Effector memory CD8-positive, alpha-beta T cell (primary cell): ENCODE results near the gene MARCKSL1.
"Not testable (repeated sequence)": the region's sequence is repeated elsewhere in the genome, so short reads cannot be mapped to it uniquely, and the experiment has no call there.

Source experiments
- ATAC-seq: fragments of 150-1000 bp; cut with Tn5 transposase; replicated peaks from 2 replicates; pipeline ENCODE4 v1.10.0; 2021; ENCODE audit warnings: mild to moderate bottlenecking, moderate library complexity
- DNase-seq, 3 experiments: peaks; one replicate each; pipeline ENCODE4 v3.0.0; 2021
- H3K27ac Mint-ChIP-seq, 2 donors: one replicate each; pipeline ENCODE4 v1.8.0; 2022; ENCODE audit warnings: mild to moderate bottlenecking in 2 of 2, mixed read lengths in 2 of 2, moderate library complexity in 2 of 2
- H3K27me3 Mint-ChIP-seq, 2 donors: one replicate each; pipeline ENCODE4 v1.8.0; 2022; ENCODE audit warnings: mixed read lengths in 2 of 2
- H3K36me3 Mint-ChIP-seq: one replicate; pipeline ENCODE4 v1.8.0; 2022; ENCODE audit warnings: mild to moderate bottlenecking, moderate library complexity, mixed read lengths; ENCODE audit not compliant: insufficient read depth
- H3K4me1 Mint-ChIP-seq, 2 donors: one replicate each; pipeline ENCODE4 v1.8.0; 2022; ENCODE audit warnings: low read depth in 2 of 2, mixed read lengths in 2 of 2
- H3K4me3 Mint-ChIP-seq, 2 donors: one replicate each; pipeline ENCODE4 v1.8.0; 2022; ENCODE audit warnings: mild to moderate bottlenecking in 2 of 2, mixed read lengths in 2 of 2, moderate library complexity in 2 of 2
- H3K9me3 Mint-ChIP-seq, 2 donors: one replicate each; pipeline ENCODE4 v1.8.0; 2022; ENCODE audit warnings: mixed read lengths in 2 of 2

Gene MARCKSL1

GRCh38 chr1:32311709-32312393 lies 24.2 kb downstream of the MARCKSL1 start:
- Mint-ChIP-seq H3K36me3 (peaks cover 14% of the 10 kb centered on the region), H3K4me1 (peaks cover 30 to 62% of the 10 kb centered on the region in 2 donors), H3K9me3 (no peaks in the 10 kb centered on the region), H3K4me3 (no peak overlapping the region), H3K27me3 (no peaks in the 10 kb centered on the region), H3K27ac (peak overlapping the region in 1 of 2 donors; percentile 85)
- ATAC-seq (no peak), DNase-seq (no peak)

- DNase-seq (no peak), ATAC-seq (no peak)
- Mint-ChIP-seq H3K27me3 (no peaks in the 10 kb centered on the region), H3K36me3 (peaks cover 24% of the 10 kb centered on the region), H3K27ac (peak overlapping the region; percentile 3 to 85), H3K4me3 (no peak overlapping the region), H3K4me1 (peaks cover 31 to 61% of the 10 kb centered on the region in 2 donors), H3K9me3 (no peaks in the 10 kb centered on the region)
These were observed 26.1 kb downstream of the MARCKSL1 start for GRCh38 chr1:32309960-32310359.

- Mint-ChIP-seq H3K27me3 (no peaks in the 10 kb centered on the region), H3K4me3 (peak overlapping the region in 1 of 2 donors; percentile 46), H3K9me3 (no peaks in the 10 kb centered on the region), H3K36me3 (peaks cover 45% of the 10 kb centered on the region), H3K27ac (peak overlapping the region; percentile 21 to 36), H3K4me1 (peaks cover 32 to 67% of the 10 kb centered on the region in 2 donors)
- no peak for ATAC-seq
- no peak for DNase-seq
These were observed 28.7 kb downstream of the MARCKSL1 start for GRCh38 chr1:32307324-32307723.

- ATAC-seq (no peak), DNase-seq (no peak)
- no peak overlapping the region for H3K27ac Mint-ChIP-seq
- H3K4me3 Mint-ChIP-seq: no peak overlapping the region
- H3K36me3 Mint-ChIP-seq: peaks cover 50% of the 10 kb centered on the region
- H3K9me3 Mint-ChIP-seq: no peaks in the 10 kb centered on the region
- H3K27me3 Mint-ChIP-seq: no peaks in the 10 kb centered on the region
- peaks cover 31 to 58% of the 10 kb centered on the region in 2 donors for H3K4me1 Mint-ChIP-seq
These were observed 30.7 kb downstream of the MARCKSL1 start for GRCh38 chr1:32305310-32305709.

GRCh38 chr1:32303997-32304622 lies 31.9 kb downstream of the MARCKSL1 start:
- Mint-ChIP-seq H3K27me3 (no peaks in the 10 kb centered on the region), H3K27ac (peak overlapping the region; percentile 1 to 17), H3K9me3 (no peaks in the 10 kb centered on the region), H3K4me3 (no peak overlapping the region), H3K36me3 (peaks cover 55% of the 10 kb centered on the region), H3K4me1 (peaks cover 35 to 61% of the 10 kb centered on the region in 2 donors)
- ATAC-seq (no peak), DNase-seq (no peak)

- DNase-seq (no peak), ATAC-seq (no peak)
- H3K9me3 Mint-ChIP-seq: no peaks in the 10 kb centered on the region
- peaks cover 58% of the 10 kb centered on the region for H3K36me3 Mint-ChIP-seq
- no peak overlapping the region for H3K4me3 Mint-ChIP-seq
- H3K4me1 Mint-ChIP-seq: peaks cover 34 to 59% of the 10 kb centered on the region in 2 donors
- H3K27me3 Mint-ChIP-seq: no peaks in the 10 kb centered on the region
- peak overlapping the region; percentile 1 to 17 for H3K27ac Mint-ChIP-seq
These were observed 32.7 kb downstream of the MARCKSL1 start for GRCh38 chr1:32303358-32303757.

GRCh38 chr1:32299327-32299726 lies 36.7 kb downstream of the MARCKSL1 start:
- no peaks in the 10 kb centered on the region for H3K9me3 Mint-ChIP-seq
- H3K4me1 Mint-ChIP-seq: peaks cover 45 to 64% of the 10 kb centered on the region in 2 donors
- no peak overlapping the region for H3K4me3 Mint-ChIP-seq

GRCh38 chr1:32298211-32298610 lies 37.8 kb downstream of the MARCKSL1 start:
- Mint-ChIP-seq H3K4me1 (peaks cover 44 to 53% of the 10 kb centered on the region in 2 donors), H3K36me3 (peaks cover 43% of the 10 kb centered on the region), H3K27ac (peak overlapping the region; percentile 23 to 49)
- H3K9me3 Mint-ChIP-seq, H3K4me3 Mint-ChIP-seq, H3K27me3 Mint-ChIP-seq, ATAC-seq, DNase-seq: not testable (repeated sequence)

More at GRCh38 chr1:32299327-32299726, 36.7 kb downstream of the MARCKSL1 start:
- no peaks in the 10 kb centered on the region for H3K27me3 Mint-ChIP-seq
- DNase-seq (no peak), ATAC-seq (no peak)
- peaks cover 49% of the 10 kb centered on the region for H3K36me3 Mint-ChIP-seq
- H3K27ac Mint-ChIP-seq: peak overlapping the region; percentile 23 to 49

- peak within 1 kb of the TSS; percentile 93 to 96 for H3K27ac Mint-ChIP-seq
- ATAC-seq (peak; percentile 95), DNase-seq (peak; percentile 94 to 96 (median 95))
- no peaks in the 10 kb centered on the region for H3K9me3 Mint-ChIP-seq
- H3K27me3 Mint-ChIP-seq: no peaks in the 10 kb centered on the region
- peaks cover 33% of the 10 kb centered on the region in 2 donors for H3K4me1 Mint-ChIP-seq
- H3K36me3 Mint-ChIP-seq: peaks cover 29% of the 10 kb centered on the region
- H3K4me3 Mint-ChIP-seq: peak within 1 kb of the TSS; percentile 92 to 97
These were observed 44.1 kb downstream of the MARCKSL1 start, which contains the start of gene HDAC1 for GRCh38 chr1:32291708-32292538. Gene HDAC1, plus strand, starts transcription at chr1:32292083. Its CDS starts 87 bp downstream, at chr1:32292170.

- peak overlapping the region; percentile 92 to 97 for H3K4me3 Mint-ChIP-seq
- H3K9me3 Mint-ChIP-seq: no peaks in the 10 kb centered on the region
- H3K27ac Mint-ChIP-seq: peak overlapping the region; percentile 93 to 96
- no peak for ATAC-seq
- no peak for DNase-seq
- peaks cover 26 to 27% of the 10 kb centered on the region in 2 donors for H3K4me1 Mint-ChIP-seq
- H3K27me3 Mint-ChIP-seq: no peaks in the 10 kb centered on the region
- H3K36me3 Mint-ChIP-seq: peaks cover 35% of the 10 kb centered on the region
These were observed 44.8 kb downstream of the MARCKSL1 start for GRCh38 chr1:32291145-32291707.

GRCh38 chr1:32289256-32289655 lies 46.8 kb downstream of the MARCKSL1 start:
- Mint-ChIP-seq H3K9me3 (no peaks in the 10 kb centered on the region), H3K36me3 (peaks cover 47% of the 10 kb centered on the region), H3K4me3 (no peak overlapping the region), H3K27me3 (no peaks in the 10 kb centered on the region), H3K4me1 (peaks cover 11 to 14% of the 10 kb centered on the region in 2 donors), H3K27ac (no peak overlapping the region)
- no peak for DNase-seq
- ATAC-seq: no peak

- peak overlapping the region in 1 of 2 donors; percentile 73 for H3K27ac Mint-ChIP-seq
- H3K36me3 Mint-ChIP-seq: peaks cover 47% of the 10 kb centered on the region
- peak overlapping the region in 1 of 2 donors; percentile 28 for H3K4me3 Mint-ChIP-seq
- no peak for DNase-seq
- ATAC-seq: no peak
- H3K4me1 Mint-ChIP-seq: peaks cover 5 to 6% of the 10 kb centered on the region in 2 donors
- H3K9me3 Mint-ChIP-seq: no peaks in the 10 kb centered on the region
- no peaks in the 10 kb centered on the region for H3K27me3 Mint-ChIP-seq
These were observed 49.3 kb downstream of the MARCKSL1 start for GRCh38 chr1:32286763-32287162.

- Mint-ChIP-seq H3K4me1 (no peaks in the 10 kb centered on the region), H3K9me3 (no peaks in the 10 kb centered on the region), H3K4me3 (no peak overlapping the region), H3K27me3 (no peaks in the 10 kb centered on the region), H3K36me3 (peaks cover 56% of the 10 kb centered on the region), H3K27ac (peak overlapping the region in 1 of 2 donors; percentile 62)
- DNase-seq: no peak
- no peak for ATAC-seq
These were observed 50.4 kb downstream of the MARCKSL1 start for GRCh38 chr1:32285658-32286057.
